IPS-15b (cell line): Measurements from ENCODE around the gene SMC1B.
"Not testable (repeated sequence)": the region's sequence is repeated elsewhere in the genome, so short reads cannot be mapped to it uniquely, and the experiment has no call there.

Experiments used
- H3K27me3 ChIP-seq: one replicate; pipeline ENCODE4 v1.6.1; 2013; ENCODE audit warnings: low read length; ENCODE audit not compliant: control insufficient read depth, insufficient read depth
- H3K36me3 ChIP-seq: one replicate; pipeline ENCODE4 v1.6.1; 2013; ENCODE audit warnings: low read length; ENCODE audit not compliant: control insufficient read depth, insufficient read depth
- H3K4me1 ChIP-seq: one replicate; pipeline ENCODE4 v1.6.1; 2013; ENCODE audit warnings: mild to moderate bottlenecking, low read length; ENCODE audit not compliant: control insufficient read depth, insufficient read depth
- H3K4me3 ChIP-seq: one replicate; pipeline ENCODE4 v1.5.1; 2013; ENCODE audit warnings: low read depth, low read length
- H3K9ac ChIP-seq: one replicate; pipeline ENCODE4 v1.6.1; 2013; ENCODE audit warnings: low read depth, mild to moderate bottlenecking, low read length
- H3K9me3 ChIP-seq: one replicate; pipeline ENCODE4 v1.6.1; 2013; ENCODE audit warnings: mild to moderate bottlenecking, low read length; ENCODE audit not compliant: control insufficient read depth, insufficient read depth

SMC1B gene

GRCh38 chr22:45303181-45303580 lies 110.2 kb downstream of the SMC1B start:
- H3K4me1 ChIP-seq, result no peaks in the 10 kb centered on the region
- H3K9me3 ChIP-seq, result no peaks in the 10 kb centered on the region
- H3K9ac ChIP-seq, result no peak overlapping the region

GRCh38 chr22:45302751-45303150 lies 110.6 kb downstream of the SMC1B start:
- no peaks in the 10 kb centered on the region for H3K36me3 ChIP-seq
- no peaks in the 10 kb centered on the region for H3K4me1 ChIP-seq
- H3K4me3 ChIP-seq, result no peak overlapping the region
- no peak overlapping the region for H3K9ac ChIP-seq
- no peaks in the 10 kb centered on the region for H3K9me3 ChIP-seq
- H3K27me3 ChIP-seq, result no peaks in the 10 kb centered on the region

More at GRCh38 chr22:45303181-45303580, 110.2 kb downstream of the SMC1B start:
- H3K36me3 ChIP-seq, result no peaks in the 10 kb centered on the region
- H3K27me3 ChIP-seq, result no peaks in the 10 kb centered on the region
- H3K4me3 ChIP-seq, result no peak overlapping the region

- H3K27me3 ChIP-seq, result no peaks in the 10 kb centered on the region
- H3K4me3 ChIP-seq, result no peak overlapping the region
- H3K36me3 ChIP-seq, result no peaks in the 10 kb centered on the region
- no peaks in the 10 kb centered on the region for H3K9me3 ChIP-seq
- no peak overlapping the region for H3K9ac ChIP-seq
- no peaks in the 10 kb centered on the region for H3K4me1 ChIP-seq
Observed at GRCh38 chr22:45298934-45299505, 114.4 kb downstream of the SMC1B start.

GRCh38 chr22:45296628-45297297 lies 116.6 kb downstream of the SMC1B start:
- Histone ChIP-seq H3K27me3 (no peaks in the 10 kb centered on the region), H3K9me3 (no peaks in the 10 kb centered on the region), H3K36me3 (no peaks in the 10 kb centered on the region), H3K9ac (no peak overlapping the region), H3K4me1 (no peaks in the 10 kb centered on the region), H3K4me3 (no peak overlapping the region)

GRCh38 chr22:45295492-45295891 lies 117.9 kb downstream of the SMC1B start:
- Histone ChIP-seq H3K4me3 (no peak overlapping the region), H3K9ac (no peak overlapping the region), H3K27me3 (no peaks in the 10 kb centered on the region), H3K36me3 (no peaks in the 10 kb centered on the region), H3K4me1 (peaks cover 1% of the 10 kb centered on the region), H3K9me3 (no peaks in the 10 kb centered on the region)

GRCh38 chr22:45295004-45295403 lies 118.4 kb downstream of the SMC1B start:
- H3K9ac ChIP-seq, H3K9me3 ChIP-seq, H3K4me3 ChIP-seq, H3K27me3 ChIP-seq, H3K4me1 ChIP-seq, H3K36me3 ChIP-seq: not testable (repeated sequence)
